ACC112 (cell line): ENCODE measurements around the gene HELB.

Experiments
- H2AFZ ChIP-seq: fragments of 200-600 bp; sonication (generic); one replicate; pipeline ENCODE4 v1.6.0; 2017; ENCODE audit warnings: antibody characterized with exemption, low read length; ENCODE audit not compliant: unreplicated experiment
- H3K27ac ChIP-seq: fragments of 200-600 bp; sonication (generic); 2 replicates; pipeline ENCODE4 v1.5.1; 2014; ENCODE audit warnings: low read depth, mild to moderate bottlenecking, antibody characterized with exemption, low read length, moderate library complexity
- H3K27me3 ChIP-seq: fragments of 200-600 bp; sonication (generic); 2 replicates; pipeline ENCODE4 v1.6.1; 2014; ENCODE audit warnings: mild to moderate bottlenecking, antibody characterized with exemption, low read length, moderate library complexity, mixed read lengths; ENCODE audit not compliant: insufficient read depth
- H3K36me3 ChIP-seq: fragments of 200-600 bp; sonication (generic); 2 replicates; pipeline ENCODE4 v1.6.1; 2016; ENCODE audit warnings: mild to moderate bottlenecking, antibody characterized with exemption, low read length, moderate library complexity, mixed read lengths; ENCODE audit not compliant: insufficient read depth
- H3K4me1 ChIP-seq: fragments of 200-600 bp; sonication (generic); one replicate; pipeline ENCODE4 v1.6.1; 2016; ENCODE audit warnings: low read length, mixed read lengths; ENCODE audit not compliant: insufficient read depth, unreplicated experiment, control insufficient read depth
- H3K4me3 ChIP-seq: fragments of 200-600 bp; sonication (generic); 2 replicates; pipeline ENCODE4 v1.5.1; 2014; ENCODE audit warnings: mild to moderate bottlenecking, low read depth, low read length
- H3K79me2 ChIP-seq: fragments of 200-600 bp; sonication (generic); one replicate; pipeline ENCODE4 v1.6.0; 2016; ENCODE audit warnings: low read length; ENCODE audit not compliant: control insufficient read depth, unreplicated experiment, insufficient read depth

HELB gene

GRCh38 chr12:66301944-66302826, at the start of gene HELB:
Gene HELB, plus strand, starts transcription at chr12:66302493. Its CDS starts 111 bp downstream, at chr12:66302604.
- no peaks in the 10 kb centered on the region for H3K79me2 ChIP-seq
- no peaks in the 10 kb centered on the region for H3K4me1 ChIP-seq
- no peak within 1 kb of the TSS for H3K27ac ChIP-seq
- H3K4me3 ChIP-seq: peak within 1 kb of the TSS; percentile 86
- H3K36me3 ChIP-seq: no peaks in the 10 kb centered on the region
- peaks cover 26% of the 10 kb centered on the region for H3K27me3 ChIP-seq
- H2AFZ ChIP-seq: peak within 1 kb of the TSS; percentile 99

- H3K27ac ChIP-seq: no peak overlapping the region
- H3K79me2 ChIP-seq: no peaks in the 10 kb centered on the region
- H3K4me1 ChIP-seq: no peaks in the 10 kb centered on the region
- peaks cover 20% of the 10 kb centered on the region for H3K36me3 ChIP-seq
- H3K27me3 ChIP-seq: no peaks in the 10 kb centered on the region
- H3K4me3 ChIP-seq: no peak overlapping the region
- H2AFZ ChIP-seq: no peak overlapping the region
Measured at GRCh38 chr12:66252771-66253170, 49.5 kb upstream of the HELB start.

GRCh38 chr12:66255737-66256136, 46.6 kb upstream of the HELB start:
- H3K27ac ChIP-seq: no peak overlapping the region
- H2AFZ ChIP-seq: no peak overlapping the region
- no peaks in the 10 kb centered on the region for H3K36me3 ChIP-seq
- H3K79me2 ChIP-seq: no peaks in the 10 kb centered on the region
- H3K4me3 ChIP-seq: no peak overlapping the region
- H3K27me3 ChIP-seq: no peaks in the 10 kb centered on the region
- H3K4me1 ChIP-seq: no peaks in the 10 kb centered on the region

GRCh38 chr12:66258011-66258410, 44.3 kb upstream of the HELB start:
- H3K27me3 ChIP-seq: no peaks in the 10 kb centered on the region; the same call in 1 of the 2 replicates
- no peaks in the 10 kb centered on the region for H3K36me3 ChIP-seq
- no peak overlapping the region for H2AFZ ChIP-seq
- no peak overlapping the region for H3K4me3 ChIP-seq
- H3K79me2 ChIP-seq: no peaks in the 10 kb centered on the region
- no peak overlapping the region for H3K27ac ChIP-seq
- H3K4me1 ChIP-seq: no peaks in the 10 kb centered on the region

GRCh38 chr12:66262737-66263136, 39.6 kb upstream of the HELB start:
- Histone ChIP-seq H3K27me3 (no peaks in the 10 kb centered on the region; the same call in 1 of the 2 replicates), H3K36me3 (no peaks in the 10 kb centered on the region), H3K4me1 (no peaks in the 10 kb centered on the region), H3K4me3 (no peak overlapping the region), H2AFZ (no peak overlapping the region), H3K27ac (no peak overlapping the region), H3K79me2 (no peaks in the 10 kb centered on the region)

GRCh38 chr12:66268562-66268961, 33.7 kb upstream of the HELB start:
- H3K27ac ChIP-seq: no peak overlapping the region
- H3K79me2 ChIP-seq: no peaks in the 10 kb centered on the region
- H2AFZ ChIP-seq: no peak overlapping the region
- no peaks in the 10 kb centered on the region for H3K36me3 ChIP-seq
- no peaks in the 10 kb centered on the region for H3K4me1 ChIP-seq
- H3K4me3 ChIP-seq: no peak overlapping the region
- peaks cover 3% of the 10 kb centered on the region; the same call in 1 of the 2 replicates for H3K27me3 ChIP-seq

GRCh38 chr12:66269142-66269541, 33.2 kb upstream of the HELB start:
- Histone ChIP-seq H3K27ac (no peak overlapping the region), H3K4me1 (no peaks in the 10 kb centered on the region), H3K4me3 (no peak overlapping the region), H2AFZ (no peak overlapping the region), H3K27me3 (peaks cover 5% of the 10 kb centered on the region; the same call in 1 of the 2 replicates), H3K79me2 (no peaks in the 10 kb centered on the region), H3K36me3 (no peaks in the 10 kb centered on the region)

- no peaks in the 10 kb centered on the region for H3K79me2 ChIP-seq
- H3K4me3 ChIP-seq: no peak overlapping the region
- no peaks in the 10 kb centered on the region for H3K36me3 ChIP-seq
- no peaks in the 10 kb centered on the region for H3K4me1 ChIP-seq
- H3K27ac ChIP-seq: no peak overlapping the region
- H2AFZ ChIP-seq: no peak overlapping the region
- H3K27me3 ChIP-seq: peaks cover 5% of the 10 kb centered on the region; the same call in 1 of the 2 replicates
Measured at GRCh38 chr12:66269757-66270383, 32.4 kb upstream of the HELB start.

GRCh38 chr12:66270613-66271012, 31.7 kb upstream of the HELB start:
- H3K4me1 ChIP-seq: no peaks in the 10 kb centered on the region
- H2AFZ ChIP-seq: no peak overlapping the region
- no peaks in the 10 kb centered on the region for H3K36me3 ChIP-seq
- H3K4me3 ChIP-seq: no peak overlapping the region
- H3K27ac ChIP-seq: no peak overlapping the region
- peaks cover 5% of the 10 kb centered on the region; the same call in 1 of the 2 replicates for H3K27me3 ChIP-seq
- H3K79me2 ChIP-seq: no peaks in the 10 kb centered on the region

- no peak overlapping the region for H2AFZ ChIP-seq
- H3K27ac ChIP-seq: no peak overlapping the region
- H3K4me1 ChIP-seq: no peaks in the 10 kb centered on the region
- H3K36me3 ChIP-seq: no peaks in the 10 kb centered on the region
- no peak overlapping the region for H3K4me3 ChIP-seq
- H3K27me3 ChIP-seq: peaks cover 5% of the 10 kb centered on the region; the same call in 1 of the 2 replicates
- no peaks in the 10 kb centered on the region for H3K79me2 ChIP-seq
Measured at GRCh38 chr12:66272650-66273049, 29.6 kb upstream of the HELB start.
